ENCODE results near the gene M6PR.
"Not testable (repeated sequence)": the region's sequence is repeated elsewhere in the genome, so short reads cannot be mapped to it uniquely, and the experiment has no call there.

DNA sequence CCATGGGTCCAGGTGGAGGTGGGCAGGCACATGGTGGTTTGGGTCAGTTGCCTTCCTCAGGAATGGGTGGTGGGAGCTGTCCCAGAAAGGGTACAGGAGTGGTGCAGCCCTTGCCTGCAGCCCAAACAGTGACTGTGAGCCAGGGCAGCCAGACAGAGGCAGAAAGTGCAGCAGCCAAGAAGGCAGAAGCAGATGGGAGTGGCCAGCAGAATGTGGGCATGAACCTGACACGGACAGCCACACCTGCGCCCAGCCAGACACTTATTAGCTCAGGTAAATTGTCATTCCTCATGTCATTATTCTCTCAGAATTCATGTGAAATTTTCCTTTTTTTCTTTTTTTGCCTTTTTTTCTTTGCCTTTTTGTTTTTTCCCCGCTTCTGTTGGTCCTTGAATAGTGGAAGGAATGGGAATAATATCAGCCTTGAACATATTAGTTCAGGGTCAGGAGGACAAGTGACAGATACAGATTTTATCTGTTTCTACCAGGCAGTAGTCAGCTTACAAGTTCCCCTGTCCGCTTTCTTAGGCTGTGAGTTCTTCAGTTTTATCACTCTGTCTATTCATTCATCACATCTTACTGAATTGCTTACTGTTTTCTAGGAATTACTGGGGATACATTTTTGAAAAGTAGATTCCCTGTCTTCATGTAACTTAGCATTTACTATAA is 18.7 kb downstream of the M6PR start:
- TF ChIP-seq CTCF (IDR thresholded peaks at IDR 0.05); EP300 (IDR thresholded peaks at IDR 0.05; ENCODE audit: low read depth); POLR2A (IDR thresholded peaks at IDR 0.05); POLR2AphosphoS5 (IDR thresholded peaks at IDR 0.05): not testable (repeated sequence)
